ENCODE measurements around the gene ERH. TPM values are rescaled to one million over a fixed set of nuclear protein-coding genes. Genes with fewer than 3 reads are reported as not detected.

The ERH gene
- total RNA-seq, 3 donors from 2014 or later (not counting 1 experiment from before 2014, with no cell fraction given) = 103 to 120 (median 113) TPM

GRCh38 chr14:69349091-69349777 is 48.9 kb downstream of the ERH start:
- Histone ChIP-seq H3K9me3 (ENCODE audit: control insufficient read depth, insufficient read depth, low read length) (no peaks in the 10 kb centered on the region), H3K27ac (ENCODE audit: low read length) (no peak overlapping the region), H3K4me1 (ENCODE audit: control insufficient read depth, insufficient read depth, low read length) (peaks cover 5% of the 10 kb centered on the region), H3K36me3 (ENCODE audit: control insufficient read depth, insufficient read depth, low read length) (no peaks in the 10 kb centered on the region), H3K4me3 (ENCODE audit: low read length) (no peak overlapping the region), H3K27me3 (ENCODE audit: control insufficient read depth, insufficient read depth, low read length) (no peaks in the 10 kb centered on the region)
- no peak overlapping the region for H3K4me3 Mint-ChIP-seq
- H3K27me3 Mint-ChIP-seq (ENCODE audit: low read depth in 2 of 2) = peaks cover 0 to 10% of the 10 kb centered on the region in 2 donors
- intact Hi-C loops (cut with micrococcal nuclease) = no loop called here
- no peaks in the 10 kb centered on the region for H3K9me3 Mint-ChIP-seq
- ATAC-seq (no peak), DNase-seq (no peak)
- no peaks in the 10 kb centered on the region for H3K36me3 Mint-ChIP-seq
- H3K27ac Mint-ChIP-seq = no peak overlapping the region
- 86% methylated on average over 11 of the region's 11 CpGs for WGBS (ENCODE audit: insufficient coverage)
- TF ChIP-seq CTCF (IDR thresholded peaks at IDR 0.05) = no peak
- peaks cover 2% of the 10 kb centered on the region in 2 donors for H3K4me1 Mint-ChIP-seq

- Mint-ChIP-seq H3K27ac (no peak overlapping the region), H3K36me3 (no peaks in the 10 kb centered on the region), H3K27me3 (ENCODE audit: low read depth in 2 of 2) (peaks cover 0 to 18% of the 10 kb centered on the region in 2 donors), H3K4me3 (no peak overlapping the region), H3K4me1 (no peaks in the 10 kb centered on the region), H3K9me3 (no peaks in the 10 kb centered on the region)
- Histone ChIP-seq H3K4me3 (ENCODE audit: low read length) (no peak overlapping the region), H3K27me3 (ENCODE audit: control insufficient read depth, insufficient read depth, low read length) (no peaks in the 10 kb centered on the region), H3K9me3 (ENCODE audit: control insufficient read depth, insufficient read depth, low read length) (no peaks in the 10 kb centered on the region), H3K4me1 (ENCODE audit: control insufficient read depth, insufficient read depth, low read length) (no peaks in the 10 kb centered on the region), H3K36me3 (ENCODE audit: control insufficient read depth, insufficient read depth, low read length) (no peaks in the 10 kb centered on the region), H3K27ac (ENCODE audit: low read length) (no peak overlapping the region)
- TF ChIP-seq CTCF (IDR thresholded peaks at IDR 0.05) = no peak
- 38% methylated on average over 9 of the region's 9 CpGs for WGBS (ENCODE audit: insufficient coverage)
- peak in 1 of 2 donors; percentile 15 for DNase-seq
- no peak for ATAC-seq
- intact Hi-C loops (cut with micrococcal nuclease) = no loop called here
Measured at GRCh38 chr14:69346710-69347109, 51.4 kb downstream of the ERH start.

- Mint-ChIP-seq H3K27ac (no peak overlapping the region), H3K36me3 (no peaks in the 10 kb centered on the region), H3K4me1 (no peaks in the 10 kb centered on the region), H3K9me3 (no peaks in the 10 kb centered on the region), H3K4me3 (no peak overlapping the region), H3K27me3 (ENCODE audit: low read depth in 2 of 2) (peaks cover 8 to 25% of the 10 kb centered on the region in 2 donors)
- TF ChIP-seq CTCF (IDR thresholded peaks at IDR 0.05) = no peak
- intact Hi-C loops (cut with micrococcal nuclease) = no loop called here
- Histone ChIP-seq H3K4me1 (ENCODE audit: control insufficient read depth, insufficient read depth, low read length) (no peaks in the 10 kb centered on the region), H3K4me3 (ENCODE audit: low read length) (no peak overlapping the region), H3K27me3 (ENCODE audit: control insufficient read depth, insufficient read depth, low read length) (no peaks in the 10 kb centered on the region), H3K9me3 (ENCODE audit: control insufficient read depth, insufficient read depth, low read length) (no peaks in the 10 kb centered on the region), H3K27ac (ENCODE audit: low read length) (no peak overlapping the region), H3K36me3 (ENCODE audit: control insufficient read depth, insufficient read depth, low read length) (no peaks in the 10 kb centered on the region)
- DNase-seq (no peak), ATAC-seq (no peak)
- WGBS (ENCODE audit: insufficient coverage) = 46% methylated on average over 4 of the region's 4 CpGs
Measured at GRCh38 chr14:69345402-69345801, 52.7 kb downstream of the ERH start.

GRCh38 chr14:69344171-69344570 is 53.9 kb downstream of the ERH start:
- H3K27ac Mint-ChIP-seq = no peak overlapping the region
- Histone ChIP-seq H3K9me3 (ENCODE audit: control insufficient read depth, insufficient read depth, low read length) (no peaks in the 10 kb centered on the region), H3K36me3 (ENCODE audit: control insufficient read depth, insufficient read depth, low read length) (no peaks in the 10 kb centered on the region), H3K27me3 (ENCODE audit: control insufficient read depth, insufficient read depth, low read length) (no peaks in the 10 kb centered on the region), H3K4me3 (ENCODE audit: low read length) (no peak overlapping the region), H3K4me1 (ENCODE audit: control insufficient read depth, insufficient read depth, low read length) (no peaks in the 10 kb centered on the region), H3K27ac (ENCODE audit: low read length) (no peak overlapping the region)
- no peak for TF ChIP-seq CTCF (IDR thresholded peaks at IDR 0.05)
- ATAC-seq (no peak), DNase-seq (no peak)
- H3K27me3 Mint-ChIP-seq (ENCODE audit: low read depth in 2 of 2) = peaks cover 8 to 21% of the 10 kb centered on the region in 2 donors
- no peaks in the 10 kb centered on the region for H3K36me3 Mint-ChIP-seq
- WGBS (ENCODE audit: insufficient coverage) = 89% methylated on average over 3 of the region's 3 CpGs
- intact Hi-C loops (cut with micrococcal nuclease) = no loop called here
- no peaks in the 10 kb centered on the region for H3K4me1 Mint-ChIP-seq
- H3K4me3 Mint-ChIP-seq = no peak overlapping the region
- no peaks in the 10 kb centered on the region for H3K9me3 Mint-ChIP-seq
